ENCODE data around the gene CCL18. TPM values are rescaled to one million over a fixed set of nuclear protein-coding genes. Genes with fewer than 3 reads are reported as not detected.
"Not testable (repeated sequence)": the region's sequence is repeated elsewhere in the genome, so short reads cannot be mapped to it uniquely, and the experiment has no call there.

The CCL18 gene
- total RNA-seq, 4 donors from 2014 or later = 0.69 TPM; not detected in 3

DNA sequence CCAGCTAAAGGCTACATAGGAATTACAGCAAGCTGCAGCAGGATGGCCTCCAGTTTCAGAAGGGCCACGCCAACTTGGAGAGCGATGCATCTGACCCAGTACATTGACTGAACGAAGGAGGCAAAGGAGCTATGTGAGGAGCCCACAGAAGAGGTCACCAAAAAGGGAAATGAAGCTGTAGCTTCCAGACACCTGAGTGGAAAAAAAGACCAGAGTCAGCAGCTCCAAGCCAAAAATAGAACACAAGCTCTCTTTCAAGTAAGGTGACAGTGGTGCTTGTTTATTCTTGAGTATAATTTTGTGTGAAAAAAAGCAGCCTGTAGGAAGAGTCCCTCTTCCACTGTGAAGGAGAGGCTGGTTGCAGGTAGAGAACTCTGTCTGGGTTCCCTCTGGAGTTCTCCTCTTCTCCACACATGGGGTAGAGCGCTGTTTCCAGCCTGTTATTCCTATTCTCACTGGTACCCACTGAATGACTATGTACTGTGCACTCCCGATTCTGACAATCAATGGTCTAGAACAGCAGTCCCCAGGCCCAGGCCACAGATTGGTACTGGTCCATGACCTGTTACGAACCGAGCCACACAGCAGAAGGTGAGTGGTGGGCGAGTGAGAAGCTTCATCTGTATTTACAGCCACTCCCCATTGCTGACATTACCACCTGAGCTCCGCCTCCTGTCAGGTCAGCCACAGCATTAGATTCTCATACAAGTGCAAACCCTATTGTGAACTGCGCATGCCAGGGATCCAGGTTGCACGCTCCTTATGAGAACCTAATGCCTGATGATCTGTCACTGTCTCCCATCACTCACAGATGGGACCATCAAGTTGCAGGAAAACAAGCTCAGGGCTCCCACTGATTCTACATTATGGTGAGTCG is 54.6 kb downstream of the CCL18 start:
- Histone ChIP-seq H3K9me3 (no peaks in the 10 kb centered on the region), H3K4me1 (no peaks in the 10 kb centered on the region), H3K4me3 (no peak overlapping the region), H3K36me3 (no peaks in the 10 kb centered on the region), H3K27ac (no peak overlapping the region), H3K27me3 (no peaks in the 10 kb centered on the region)
- TF ChIP-seq, protein P1, sequence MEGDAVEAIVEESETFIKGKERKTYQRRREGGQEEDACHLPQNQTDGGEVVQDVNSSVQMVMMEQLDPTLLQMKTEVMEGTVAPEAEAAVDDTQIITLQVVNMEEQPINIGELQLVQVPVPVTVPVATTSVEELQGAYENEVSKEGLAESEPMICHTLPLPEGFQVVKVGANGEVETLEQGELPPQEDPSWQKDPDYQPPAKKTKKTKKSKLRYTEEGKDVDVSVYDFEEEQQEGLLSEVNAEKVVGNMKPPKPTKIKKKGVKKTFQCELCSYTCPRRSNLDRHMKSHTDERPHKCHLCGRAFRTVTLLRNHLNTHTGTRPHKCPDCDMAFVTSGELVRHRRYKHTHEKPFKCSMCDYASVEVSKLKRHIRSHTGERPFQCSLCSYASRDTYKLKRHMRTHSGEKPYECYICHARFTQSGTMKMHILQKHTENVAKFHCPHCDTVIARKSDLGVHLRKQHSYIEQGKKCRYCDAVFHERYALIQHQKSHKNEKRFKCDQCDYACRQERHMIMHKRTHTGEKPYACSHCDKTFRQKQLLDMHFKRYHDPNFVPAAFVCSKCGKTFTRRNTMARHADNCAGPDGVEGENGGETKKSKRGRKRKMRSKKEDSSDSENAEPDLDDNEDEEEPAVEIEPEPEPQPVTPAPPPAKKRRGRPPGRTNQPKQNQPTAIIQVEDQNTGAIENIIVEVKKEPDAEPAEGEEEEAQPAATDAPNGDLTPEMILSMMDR (IDR thresholded peaks at IDR 0.05) = no peak
- no peak for TF ChIP-seq POLR2A (IDR thresholded peaks at IDR 0.05)
- intact Hi-C loops (cut with DNase I; ENCODE audit: low total_unique reads) = no loop called here
- no peak for DNase-seq

- no peak overlapping the region for H3K4me3 ChIP-seq
- TF ChIP-seq, protein P1 (IDR thresholded peaks at IDR 0.05) = no peak
- TF ChIP-seq POLR2A (IDR thresholded peaks at IDR 0.05) = no peak
- H3K36me3 ChIP-seq = no peaks in the 10 kb centered on the region
- H3K4me1 ChIP-seq = no peaks in the 10 kb centered on the region
- H3K27me3 ChIP-seq = no peaks in the 10 kb centered on the region
- intact Hi-C loops (cut with DNase I; ENCODE audit: low total_unique reads) = no loop called here
- DNase-seq = no peak
- no peak overlapping the region for H3K27ac ChIP-seq
- H3K9me3 ChIP-seq = no peaks in the 10 kb centered on the region
Measured at GRCh38 chr17:36120221-36120620, 56.1 kb downstream of the CCL18 start.

GRCh38 chr17:36121099-36121498 is 57.0 kb downstream of the CCL18 start:
- H3K9me3 ChIP-seq; H3K36me3 ChIP-seq; intact Hi-C loops (cut with DNase I; ENCODE audit: low total_unique reads); H3K27ac ChIP-seq; H3K4me3 ChIP-seq; H3K27me3 ChIP-seq; H3K4me1 ChIP-seq; DNase-seq: not testable (repeated sequence)

Small RNAs within 50 kb of the gene (small RNA-seq; reads per million reads assigned to genes)
- gene RN7SL301P = not detected

Other genes with a start within 250 kb of the CCL18 start
- gene HEATR9, start 195.4 kb upstream of the CCL18 start, total RNA-seq = not detected
- 10 to 100 TPM in 1 of 4 donors, 1 to 10 TPM in 1, under 1 TPM in 2; 0.29 to 39.5 (median 2.1) TPM for gene CCL5, start 183.9 kb upstream of the CCL18 start, total RNA-seq
- 1 to 10 TPM in 1 of 4 donors, not detected in 3; 3.5 TPM for gene RDM1, start 133.5 kb upstream of the CCL18 start, total RNA-seq
- not detected for gene LYZL6, start 120.6 kb upstream of the CCL18 start, total RNA-seq
- gene CCL16, start 82.8 kb upstream of the CCL18 start, total RNA-seq = 1 to 10 TPM in 1 of 4 donors, not detected in 3; 1.6 TPM
- gene CCL14, start 77.5 kb upstream of the CCL18 start, total RNA-seq = 100 to 1,000 TPM in 3 of 4 donors, under 1 TPM in 1; 0.97 to 165 (median 143) TPM
- gene CCL15, start 62.7 kb upstream of the CCL18 start, total RNA-seq = 1 to 10 TPM in 1 of 4 donors, not detected in 3; 1.4 TPM
- gene CCL23, start 46.3 kb upstream of the CCL18 start, total RNA-seq = 100 to 1,000 TPM in 2 of 4 donors, 10 to 100 TPM in 1, not detected in 1; 42.1 to 399 (median 131) TPM
- 1 to 10 TPM in 1 of 4 donors, under 1 TPM in 1, not detected in 2; 0.49 to 6.5 TPM for gene CCL3, start 25.9 kb downstream of the CCL18 start, total RNA-seq
- gene CCL4, start 39.6 kb downstream of the CCL18 start, total RNA-seq = 1 to 10 TPM; 1.0 to 2.5 (median 1.5) TPM
- 10 to 100 TPM in 1 of 4 donors, not detected in 3; 10.9 TPM for gene TBC1D3B, start 112.4 kb downstream of the CCL18 start, total RNA-seq
- 1 to 10 TPM in 1 of 4 donors, not detected in 3; 2.3 TPM for gene CCL3L1, start 132.5 kb downstream of the CCL18 start, total RNA-seq
- gene CCL4L2, start 146.8 kb downstream of the CCL18 start, total RNA-seq = 1 to 10 TPM in 1 of 4 donors, not detected in 3; 6.7 TPM
- under 1 TPM in 1 of 4 donors, not detected in 3; 0.85 TPM for gene TBC1D3I, start 200.3 kb downstream of the CCL18 start, total RNA-seq

Data from uterus (tissue), 4 donors.